ENCODE data around the gene FCSK. TPM values are rescaled to one million over a fixed set of nuclear protein-coding genes. Genes with fewer than 3 reads are reported as not detected.

The FCSK gene
- total and polyA plus RNA-seq, 2 of the 8 experiments (the other 6 are each of a cell fraction or from before 2014, with no cell fraction given) = 4.6 to 5.1 TPM

- no peak overlapping the region for H4K5ac ChIP-seq (ENCODE audit: insufficient read length, low read depth, low read length)
- H4K20me1 ChIP-seq (replicated peaks in 1 of 2; ENCODE audit: control insufficient read depth in 1 of 2, insufficient read depth in 2 of 2, low read length in 2 of 2) = peaks cover 0 to 2% of the 10 kb centered on the region in 2 experiments
- DNase-seq (ENCODE audit: low read depth in 1 of 2, low spot score in 2 of 2) (peak in 1 of 2 experiments; percentile 74), FAIRE-seq (no peak)
- peak overlapping the region; percentile 77; the same call in 1 of the 2 replicates for H4K8ac ChIP-seq (ENCODE audit: extremely low read depth, insufficient read depth, low read length)
- no peak overlapping the region for H2AK5ac ChIP-seq (ENCODE audit: low read depth, low read length)
- CTCF ChIA-PET (ENCODE audit: partially characterized antibody) = interaction anchor here (0.6 to 13.6 kb wide), 24 partner anchors 9 to 1368 kb away, joined by 3 to 180 read pairs (median 6); partner anchors contain the start of gene FCSK
- POLR2A ChIA-PET (ENCODE audit: partially characterized antibody) = interaction anchor here (0.7 to 4.2 kb wide), 8 partner anchors 8 to 219 kb away, joined by 3 to 36 read pairs (median 3); partner anchors contain the start of genes DDX19A and EXOSC6
- H2BK5ac ChIP-seq (ENCODE audit: low read depth, low read length) = no peak overlapping the region
- no peak overlapping the region for H3K27ac ChIP-seq (ENCODE audit: low read depth, low read length)
- no peak overlapping the region for H3K14ac ChIP-seq (ENCODE audit: insufficient read length)
- no peak overlapping the region for H3K4ac ChIP-seq (replicated peaks; ENCODE audit: insufficient read length, low read depth, low read length)
- no peaks in the 10 kb centered on the region for H3K23me2 ChIP-seq (ENCODE audit: low read depth, low read length)
- no peaks in the 10 kb centered on the region for H3K9me3 ChIP-seq (ENCODE audit: insufficient read depth in 2 of 2, low read depth in 1 of 2, low read length in 1 of 2)
- H2BK12ac ChIP-seq (ENCODE audit: low read depth, low read length) = no peak overlapping the region
- H3K23ac ChIP-seq (ENCODE audit: insufficient read length) = no peak overlapping the region
- H3K18ac ChIP-seq (ENCODE audit: extremely low read depth, low read length) = no peak overlapping the region
- peak overlapping the region; percentile 65 for H4K91ac ChIP-seq (replicated peaks; ENCODE audit: insufficient read length, low read length)
- no peaks in the 10 kb centered on the region for H3K79me1 ChIP-seq (ENCODE audit: low read depth, low read length)
- no peak overlapping the region for H3K56ac ChIP-seq (replicated peaks; ENCODE audit: insufficient read length, low read depth, low read length)
- H3K36me3 ChIP-seq (ENCODE audit: control insufficient read depth in 2 of 4, insufficient read depth in 4 of 4, low read length in 3 of 4) = no peaks in the 10 kb centered on the region
- H3K4me3 ChIP-seq (ENCODE audit: extremely low read depth in 1 of 4, insufficient read depth in 2 of 4, low read depth in 3 of 4, low read length in 4 of 4) = no peak overlapping the region
- H2BK20ac ChIP-seq (ENCODE audit: low read length) = no peak overlapping the region
- no peaks in the 10 kb centered on the region; a peak in 1 of 7 replicates for H3K4me1 ChIP-seq (replicated peaks in 1 of 4; ENCODE audit: control insufficient read depth in 3 of 4, insufficient read depth in 4 of 4, low read length in 3 of 4)
- no peak overlapping the region for H2BK120ac ChIP-seq (replicated peaks; ENCODE audit: low read depth, low read length)
- WGBS, 2 experiments (ENCODE audit: extremely low coverage in 1 of 2, insufficient coverage in 1 of 2, insufficient read length in 1 of 2, insufficient replicate concordance in 2 of 2, low coverage in 1 of 2, low lambda C conversion rate in 2 of 2, missing lambda C conversion rate in 1 of 2) = 85% methylated on average over 17 of the region's 17 CpGs; no CpG with 5 or more reads in 1 of the 2 experiments
- H3K79me2 ChIP-seq (ENCODE audit: control insufficient read depth in 1 of 2, insufficient read depth in 2 of 2, low read length in 2 of 2) = no peaks in the 10 kb centered on the region
- H2AFZ ChIP-seq (ENCODE audit: low read length) = no peak overlapping the region
- H3K4me2 ChIP-seq (ENCODE audit: insufficient read depth in 1 of 2, low read depth in 2 of 2, low read length in 2 of 2) = no peak overlapping the region
- no peaks in the 10 kb centered on the region for H3K27me3 ChIP-seq (replicated peaks in 1 of 4; ENCODE audit: control insufficient read depth in 3 of 4, extremely low read depth in 1 of 4, insufficient read depth in 3 of 4, low read length in 3 of 4)
- H2BK15ac ChIP-seq (ENCODE audit: low read length) = no peak overlapping the region
- no peak overlapping the region for H3K9ac ChIP-seq (replicated peaks in 1 of 4; ENCODE audit: extremely low read depth in 1 of 4, low read depth in 3 of 4, low read length in 3 of 4)
- no peak for TF ChIP-seq KDM5A (IDR thresholded peaks at IDR 0.05; ENCODE audit: low read length)
- TF ChIP-seq POLR2AphosphoS5 (IDR thresholded peaks at IDR 0.05; ENCODE audit: low read depth, low read length) = no peak
- peak in 1 of 2 experiments; percentile 67; a peak in 1 of 4 replicates for TF ChIP-seq SIN3A (conservative IDR thresholded peaks at IDR 0.05 in 1 of 2, IDR thresholded peaks at IDR 0.05 in 1 of 2; ENCODE audit: low read depth in 1 of 2, low read length in 2 of 2)
- no peak for TF ChIP-seq ATF2 (IDR thresholded peaks at IDR 0.05; ENCODE audit: low read length)
- TF ChIP-seq RXRA (IDR thresholded peaks at IDR 0.05; ENCODE audit: insufficient read depth, low read depth, low read length) = no peak
- no peak for TF ChIP-seq SAP30 (IDR thresholded peaks at IDR 0.05; ENCODE audit: insufficient read depth, insufficient replicate concordance, low read length)
- TF ChIP-seq JUND (IDR thresholded peaks at IDR 0.05; ENCODE audit: low read length) = no peak
- peak; percentile 69 to 80 for TF ChIP-seq RAD21 (IDR thresholded peaks at IDR 0.05 in 1 of 2, conservative IDR thresholded peaks at IDR 0.05 in 1 of 2; ENCODE audit: low read depth in 2 of 2, low read length in 2 of 2)
- no peak for TF ChIP-seq EGR1 (IDR thresholded peaks at IDR 0.05; ENCODE audit: borderline replicate concordance, low read depth, low read length)
- 0 out of 2 replicates have a peak, but pooled peaks have one; percentile 9 for TF ChIP-seq MAX (IDR thresholded peaks at IDR 0.05)
Measured at GRCh38 chr16:70470927-70471341, 16.5 kb downstream of the FCSK start.
